ENCODE data around the gene NSUN7. TPM values are rescaled to one million over a fixed set of nuclear protein-coding genes. Genes with fewer than 3 reads are reported as not detected.
"Not testable (repeated sequence)": the region's sequence is repeated elsewhere in the genome, so short reads cannot be mapped to it uniquely, and the experiment has no call there.

Gene NSUN7
- total RNA-seq, 2 donors from 2014 or later = 0.52 to 0.65 TPM

DNA sequence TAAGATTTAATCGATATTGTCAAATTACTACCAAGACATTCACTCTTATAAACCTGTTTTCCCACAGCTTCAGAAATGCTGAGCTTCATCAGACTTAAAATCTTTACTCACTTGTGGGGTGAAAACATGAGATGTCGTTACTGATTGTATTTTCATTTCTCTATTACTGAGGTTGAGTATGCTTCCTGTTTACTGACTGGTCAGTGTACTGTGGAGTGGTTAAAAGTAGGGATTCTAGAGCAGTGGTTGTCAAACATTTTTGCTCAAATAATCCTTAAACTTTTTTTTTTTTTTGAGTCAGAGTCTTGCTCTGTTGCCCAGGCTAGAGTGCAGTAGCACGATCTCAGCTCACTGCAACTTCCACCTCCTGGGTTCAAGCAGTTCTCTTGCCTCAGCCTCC lies 50.3 kb downstream of the NSUN7 start:
- DNase-seq (ENCODE audit: low spot score) = no peak
- intact Hi-C loops (cut with DNase I) = no loop called here

DNA sequence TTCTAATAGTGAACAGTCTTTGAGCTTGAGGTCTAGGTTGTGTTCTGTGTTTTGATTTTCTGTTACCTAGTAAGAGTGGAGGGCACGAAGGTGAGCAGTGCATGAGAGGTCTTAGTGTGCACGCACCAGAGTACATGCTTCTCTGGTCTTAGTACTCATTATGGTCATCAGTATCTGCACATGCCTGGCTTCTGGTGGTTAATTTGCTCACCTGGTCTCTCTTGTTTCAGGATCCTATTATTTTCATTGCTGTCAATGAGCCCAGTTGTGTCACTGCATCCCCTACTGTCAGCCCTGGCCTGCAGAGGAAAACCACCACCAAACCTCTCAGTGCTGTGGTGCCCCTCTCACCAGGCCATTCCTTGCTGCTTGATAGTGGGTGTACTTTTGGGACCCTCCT lies 54.8 kb downstream of the NSUN7 start:
- intact Hi-C loops (cut with DNase I) = no loop called here
- no peak for DNase-seq (ENCODE audit: low spot score)

GRCh38 chr4:40808926-40809457 lies 59.2 kb downstream of the NSUN7 start:
- DNase-seq (ENCODE audit: low spot score) = no peak
- intact Hi-C loops (cut with DNase I) = no loop called here

- DNase-seq (ENCODE audit: low spot score) = no peak
- intact Hi-C loops (cut with DNase I) = no loop called here
These were observed 62.2 kb downstream of the NSUN7 start for GRCh38 chr4:40811956-40812355.

GRCh38 chr4:40812386-40812785 lies 62.6 kb downstream of the NSUN7 start:
- no peak for DNase-seq (ENCODE audit: low spot score)
- intact Hi-C loops (cut with DNase I) = no loop called here

- intact Hi-C loops (cut with DNase I) = no loop called here
- DNase-seq (ENCODE audit: low spot score) = no peak
These were observed 63.1 kb downstream of the NSUN7 start for GRCh38 chr4:40812856-40813255.

- intact Hi-C loops (cut with DNase I); DNase-seq (ENCODE audit: low spot score): not testable (repeated sequence)
These were observed 67.4 kb downstream of the NSUN7 start for GRCh38 chr4:40817157-40817556.

- intact Hi-C loops (cut with DNase I) = no loop called here
- no peak for DNase-seq (ENCODE audit: low spot score)
These were observed 70.3 kb downstream of the NSUN7 start for GRCh38 chr4:40820101-40820500.

DNA sequence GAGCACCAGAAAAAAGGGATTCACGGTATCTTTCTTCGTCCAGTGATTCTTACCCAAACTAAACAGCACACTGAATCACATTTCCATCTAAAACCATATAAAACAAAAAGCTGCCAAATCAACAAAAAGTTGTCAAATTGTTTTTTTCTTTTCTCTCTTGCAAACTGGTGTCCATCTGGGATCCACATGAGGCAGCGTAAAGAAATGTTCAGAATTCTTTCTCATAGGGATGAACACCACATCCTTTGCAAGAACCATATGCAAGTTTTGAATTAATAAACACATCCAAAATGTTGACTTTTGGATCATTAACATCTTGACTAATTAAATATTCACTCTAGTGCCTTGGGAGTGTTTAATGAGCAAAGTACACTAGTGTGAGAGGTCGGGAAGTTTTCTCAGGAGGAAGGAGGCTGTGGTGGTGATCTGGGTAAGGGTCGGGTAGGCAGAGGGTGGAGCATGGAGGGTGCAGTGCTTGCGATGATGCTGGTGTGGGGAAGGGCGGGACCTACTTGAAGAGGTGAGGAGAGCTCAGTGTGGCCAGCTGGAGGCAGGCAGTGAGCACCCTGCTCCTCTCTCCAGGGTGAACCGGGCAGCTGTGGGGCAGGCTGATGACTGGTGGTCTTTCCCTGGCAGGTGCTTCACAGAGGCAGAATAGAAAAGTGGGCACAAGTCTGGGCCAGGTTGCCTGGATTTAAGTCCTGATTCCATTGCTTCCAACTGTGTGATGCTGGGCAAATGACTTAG lies 72.8 kb downstream of the NSUN7 start:
- intact Hi-C loops (cut with DNase I) = no loop called here

GRCh38 chr4:40825014-40825838 lies 75.5 kb downstream of the NSUN7 start:
- intact Hi-C loops (cut with DNase I) = no loop called here

More for the DNA sequence above, 72.8 kb downstream of the NSUN7 start:
- no peak for DNase-seq (ENCODE audit: low spot score)

GRCh38 chr4:40826821-40827220 lies 77.1 kb downstream of the NSUN7 start:
- intact Hi-C loops (cut with DNase I) = no loop called here
- DNase-seq (ENCODE audit: low spot score) = no peak

More at GRCh38 chr4:40825014-40825838, 75.5 kb downstream of the NSUN7 start:
- no peak for DNase-seq (ENCODE audit: low spot score)

DNA sequence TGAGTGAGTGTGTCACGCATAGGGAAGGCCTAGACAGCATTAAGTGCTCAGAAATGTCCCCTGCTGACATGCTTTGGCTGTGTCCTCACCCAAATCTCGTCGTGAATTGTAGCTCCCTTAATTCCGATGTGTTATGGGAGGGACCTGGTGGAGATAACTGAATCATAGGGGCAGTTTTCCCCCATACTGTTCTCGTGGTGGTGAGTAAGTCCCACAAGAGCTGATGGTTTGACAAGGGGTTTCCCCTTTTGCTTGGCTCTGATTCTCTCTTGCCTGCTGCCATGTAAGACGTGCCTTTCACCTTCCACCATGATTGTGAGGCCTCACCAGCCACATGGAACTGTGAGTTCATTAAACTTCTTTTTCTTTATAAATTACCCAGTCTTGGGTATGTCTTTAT lies 78.0 kb downstream of the NSUN7 start:
- no peak for DNase-seq (ENCODE audit: low spot score)
- intact Hi-C loops (cut with DNase I) = no loop called here

DNA sequence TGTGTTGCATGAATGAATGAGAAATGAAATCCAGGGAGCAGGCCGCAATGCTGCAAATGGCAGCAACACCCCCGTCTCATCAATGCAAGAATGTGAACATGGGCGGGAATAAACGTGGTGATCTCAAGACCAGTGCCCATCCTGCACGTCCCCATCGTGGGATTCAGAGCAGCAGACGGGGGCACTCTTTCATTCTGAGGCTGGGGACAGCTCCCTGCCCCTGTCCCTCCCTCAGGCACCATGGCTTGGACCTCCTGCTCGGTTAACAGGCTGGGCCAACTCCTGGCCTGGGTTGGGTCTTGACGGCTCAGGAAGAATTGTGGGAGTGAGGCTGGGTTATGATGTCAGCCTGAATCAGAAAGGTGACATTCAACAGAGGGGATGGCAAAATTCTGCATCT lies 78.9 kb downstream of the NSUN7 start:
- no peak for DNase-seq (ENCODE audit: low spot score)
- intact Hi-C loops (cut with DNase I) = no loop called here

GRCh38 chr4:40829586-40829985 lies 79.8 kb downstream of the NSUN7 start:
- DNase-seq (ENCODE audit: low spot score) = peak; percentile 55
- intact Hi-C loops (cut with DNase I) = no loop called here

DNA sequence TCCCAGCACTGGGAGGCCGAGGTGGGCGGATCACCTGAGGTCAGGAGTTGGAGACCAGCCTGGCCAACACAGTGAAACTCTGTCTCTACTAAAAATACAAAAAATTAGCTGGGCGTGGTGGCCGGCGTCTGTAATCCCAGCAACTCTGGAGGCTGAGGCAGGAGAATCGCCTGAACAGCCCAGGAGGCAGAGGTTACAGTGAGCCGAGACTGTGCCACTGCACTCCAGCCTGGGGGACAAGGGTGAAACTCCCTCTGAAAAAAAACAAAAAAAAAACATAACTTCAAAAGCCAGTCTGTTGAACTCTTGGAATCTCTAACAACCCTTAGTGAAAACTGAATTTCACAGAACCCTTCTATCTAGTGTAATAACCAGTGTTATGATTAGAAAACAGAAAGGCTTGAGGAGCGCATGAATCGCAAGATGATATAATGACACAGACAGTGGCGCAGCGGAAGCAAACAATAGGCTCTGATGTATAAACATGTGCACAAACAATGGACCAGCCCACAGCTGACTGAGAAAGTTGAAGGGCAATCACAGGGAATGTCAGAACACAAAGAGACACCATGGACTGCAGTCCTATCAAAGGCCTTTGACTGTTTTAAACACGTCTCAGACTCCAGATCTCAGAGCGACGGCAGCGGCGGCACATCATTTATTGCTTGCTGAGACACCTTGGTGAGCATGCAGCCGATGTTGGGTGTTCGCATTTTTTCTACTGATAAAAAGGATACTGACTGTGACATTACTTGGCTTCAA lies 81.6 kb downstream of the NSUN7 start:
- DNase-seq (ENCODE audit: low spot score) = peak; percentile 58
- intact Hi-C loops (cut with DNase I) = no loop called here

- intact Hi-C loops (cut with DNase I) = no loop called here
- DNase-seq (ENCODE audit: low spot score) = peak; percentile 54
These were observed 82.4 kb downstream of the NSUN7 start for GRCh38 chr4:40832175-40832574.

DNA sequence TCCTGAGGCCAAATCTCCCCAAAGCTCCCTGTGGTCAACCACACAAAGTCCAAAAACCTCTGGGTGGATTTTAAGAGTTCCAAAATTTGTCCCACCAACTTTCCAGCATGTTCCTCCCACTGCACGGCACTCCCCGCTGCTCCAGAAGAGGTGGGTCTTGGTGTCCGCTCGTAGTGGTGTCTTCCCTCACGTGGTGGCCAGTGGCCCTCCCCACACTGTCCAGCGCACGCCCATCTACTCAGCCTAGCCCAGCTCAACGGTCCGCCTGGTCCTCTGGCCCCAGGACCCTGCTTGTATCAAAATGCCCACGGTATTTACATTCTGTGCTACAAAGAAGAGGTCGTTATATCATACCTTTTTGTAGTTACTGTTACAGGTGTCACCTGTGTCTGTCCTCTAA lies 83.5 kb downstream of the NSUN7 start:
- intact Hi-C loops (cut with DNase I) = no loop called here
- DNase-seq (ENCODE audit: low spot score) = peak; percentile 68

DNA sequence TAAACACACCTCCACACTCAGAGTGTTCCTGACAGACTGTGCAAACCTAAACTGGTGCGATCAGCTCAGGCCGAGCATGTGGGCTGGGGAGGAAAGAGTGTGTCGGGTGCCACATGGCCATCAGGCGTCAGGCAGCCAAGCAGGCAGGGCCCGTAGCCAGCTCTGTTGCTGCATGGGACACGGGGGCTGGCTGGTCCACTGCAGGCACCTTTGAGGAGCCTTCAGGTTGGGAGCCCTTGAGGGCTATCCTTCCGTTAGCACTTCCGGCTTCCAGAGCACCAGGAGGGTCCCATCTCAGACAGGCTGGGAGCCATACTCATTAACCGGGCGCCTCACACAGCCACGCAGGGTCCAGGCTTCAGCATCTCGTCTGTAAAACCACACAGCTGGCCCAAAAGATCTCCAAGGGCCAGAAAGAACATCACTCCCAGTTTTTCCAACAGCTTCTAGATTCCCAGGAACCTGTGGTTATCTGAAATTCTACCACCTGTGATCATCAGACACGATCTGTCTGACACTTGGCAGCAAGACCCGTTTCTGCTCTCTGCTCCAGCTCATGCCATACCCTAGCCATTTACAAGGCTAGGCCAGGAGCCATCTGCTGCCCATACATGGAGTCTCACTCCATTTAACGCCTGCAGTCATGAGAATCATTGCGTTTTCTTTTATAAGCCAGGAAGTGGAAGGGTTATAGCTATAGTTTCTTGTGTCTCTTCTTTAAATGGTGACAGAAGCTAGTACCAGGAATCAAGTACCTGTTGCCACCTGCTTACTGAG lies 87.5 kb downstream of the NSUN7 start:
- intact Hi-C loops (cut with DNase I) = no loop called here
- DNase-seq (ENCODE audit: low spot score) = no peak

- intact Hi-C loops (cut with DNase I) = no loop called here
- no peak for DNase-seq (ENCODE audit: low spot score)
These were observed 89.0 kb downstream of the NSUN7 start for GRCh38 chr4:40838742-40839141.
